Erythroblast (primary cell): Measurements from ENCODE around the gene RTN4.

Experiments
- GATA1 ChIP-seq: IDR thresholded peaks from 2 replicates; pipeline ENCODE4 v1.6.1; 2011; ENCODE audit warnings: low read depth, mild to moderate bottlenecking, control low read depth, low read length, moderate library complexity
- POLR2A ChIP-seq: IDR thresholded peaks from 2 replicates; pipeline ENCODE4 v1.6.1; 2011; ENCODE audit warnings: mild to moderate bottlenecking, low read length

GRCh38 chr2:55099493-55099877 is 49.2 kb upstream of the RTN4 start:
- TF ChIP-seq POLR2A: no peak
- TF ChIP-seq GATA1: no peak
